Left cardiac atrium (tissue), 4 donors: ENCODE data around the gene NCK2. TPM values are rescaled to one million over a fixed set of nuclear protein-coding genes. Genes with fewer than 3 reads are reported as not detected.
"Not testable (repeated sequence)": the region's sequence is repeated elsewhere in the genome, so short reads cannot be mapped to it uniquely, and the experiment has no call there.

Source experiments
- ATAC-seq, 2 donors: fragments of 200-7000 bp; cut with Tn5 transposase; one replicate each; pipeline ENCODE4 v1.9.1; 2020; ENCODE audit warnings: mild to moderate bottlenecking in 2 of 2, moderate library complexity in 2 of 2
- DNase-seq: peaks from one replicate; pipeline ENCODE4 v3.0.0-alpha.2; 2020
- intact Hi-C, 2 donors: fragments of 100-400 bp; cut with DNase I; formaldehyde crosslinking; loops; one replicate each; pipeline versions ENCODE4 v1.14.1 to v1.15.1; 2022 to 2023
- total RNA-seq, 2 donors: library from RNA; stranded (reverse); fragmentation: NEBNext Ultra II Directional; extraction: Animal tissue kit (Norgen Biotek cat#: 25700); gene quantifications; one replicate each; pipeline ENCODE4 v1.2.1, GENCODE V29; 2021
- donor health status: DM: no; HTN: yes; CAD: no.
- donor health status: DM: no; HTN: yes; CAD: no; lungs with severe emphysema.
- donor health status: DM: yes; HTN: yes; CAD: no.
- donor health status: Dilated cardiomyopathy.

NCK2 gene
- total RNA-seq, 2 donors from 2014 or later: 30.7 to 36.5 TPM

DNA sequence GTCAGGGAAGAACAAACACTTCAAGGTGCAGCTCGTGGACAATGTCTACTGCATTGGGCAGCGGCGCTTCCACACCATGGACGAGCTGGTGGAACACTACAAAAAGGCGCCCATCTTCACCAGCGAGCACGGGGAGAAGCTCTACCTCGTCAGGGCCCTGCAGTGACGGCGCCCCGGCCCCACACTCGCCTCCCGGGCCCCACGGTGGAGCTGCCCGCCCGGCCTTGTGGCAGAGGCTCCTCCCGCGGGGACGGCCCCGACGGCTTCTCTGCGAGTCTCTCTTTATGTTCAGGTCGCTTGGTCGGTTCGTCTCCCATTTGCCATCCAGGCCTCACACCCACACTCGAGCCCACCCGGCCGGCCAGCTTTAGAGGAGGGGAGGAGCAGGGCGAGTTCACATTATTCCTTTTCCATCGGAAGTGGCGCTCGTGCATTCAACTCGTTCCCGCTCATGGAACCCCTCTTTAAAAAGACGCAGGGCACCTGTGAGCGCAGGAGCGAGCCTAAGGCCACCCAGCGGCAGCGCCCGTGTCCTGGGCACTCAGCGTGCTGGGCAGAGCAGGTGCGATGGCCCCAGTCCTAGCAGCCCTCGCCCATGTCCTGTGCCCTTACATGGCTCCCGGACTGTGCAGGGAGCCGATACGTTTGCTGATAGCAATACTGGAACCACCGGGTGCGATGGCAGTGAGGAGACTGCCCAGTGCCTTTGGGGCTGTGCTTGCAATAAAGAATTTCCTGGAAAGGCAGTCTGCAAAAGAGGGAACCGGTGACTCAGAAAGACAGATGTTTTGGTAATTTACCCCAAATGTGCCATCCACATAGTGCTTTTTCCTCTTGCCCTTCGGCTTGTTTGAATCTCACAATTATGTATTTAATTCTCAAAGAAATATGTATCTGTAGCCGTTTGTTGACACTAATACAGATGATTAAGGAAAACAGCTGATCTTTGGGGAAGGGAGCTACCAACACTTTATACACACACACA lies 148.6 kb downstream of the NCK2 start:
- DNase-seq (no peak), ATAC-seq (no peak)
- intact Hi-C loops: no loop called here

DNA sequence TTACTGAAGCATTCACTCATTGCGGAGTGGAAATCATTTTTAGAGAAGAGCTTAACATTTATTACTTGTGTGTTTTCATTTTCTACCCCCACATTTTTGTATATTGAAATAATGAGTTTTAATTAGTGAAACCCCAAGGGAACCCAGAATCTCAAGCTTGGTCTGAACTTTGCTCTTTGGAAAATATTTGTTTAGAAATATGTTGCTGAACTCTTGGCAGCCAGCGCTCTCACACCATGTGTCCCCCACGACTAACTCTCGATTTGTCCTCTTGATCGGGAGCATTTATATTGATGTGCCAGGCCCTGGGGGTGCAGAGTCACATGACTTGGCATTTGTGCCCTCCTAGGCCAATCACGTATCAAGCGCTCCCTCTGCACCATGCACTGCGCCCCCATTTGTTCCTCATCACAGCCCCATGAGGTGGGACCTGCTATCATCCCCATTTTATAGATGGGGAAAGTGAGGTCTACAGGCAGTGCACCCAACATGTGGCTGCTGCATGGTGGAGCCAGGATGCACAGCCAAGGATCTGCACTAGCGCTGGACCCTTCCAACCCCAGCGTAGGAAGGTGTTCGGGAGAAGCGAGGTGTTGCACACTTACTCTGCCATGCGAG lies 149.7 kb downstream of the NCK2 start:
- ATAC-seq: no peak
- intact Hi-C loops: no loop called here
- DNase-seq: no peak

DNA sequence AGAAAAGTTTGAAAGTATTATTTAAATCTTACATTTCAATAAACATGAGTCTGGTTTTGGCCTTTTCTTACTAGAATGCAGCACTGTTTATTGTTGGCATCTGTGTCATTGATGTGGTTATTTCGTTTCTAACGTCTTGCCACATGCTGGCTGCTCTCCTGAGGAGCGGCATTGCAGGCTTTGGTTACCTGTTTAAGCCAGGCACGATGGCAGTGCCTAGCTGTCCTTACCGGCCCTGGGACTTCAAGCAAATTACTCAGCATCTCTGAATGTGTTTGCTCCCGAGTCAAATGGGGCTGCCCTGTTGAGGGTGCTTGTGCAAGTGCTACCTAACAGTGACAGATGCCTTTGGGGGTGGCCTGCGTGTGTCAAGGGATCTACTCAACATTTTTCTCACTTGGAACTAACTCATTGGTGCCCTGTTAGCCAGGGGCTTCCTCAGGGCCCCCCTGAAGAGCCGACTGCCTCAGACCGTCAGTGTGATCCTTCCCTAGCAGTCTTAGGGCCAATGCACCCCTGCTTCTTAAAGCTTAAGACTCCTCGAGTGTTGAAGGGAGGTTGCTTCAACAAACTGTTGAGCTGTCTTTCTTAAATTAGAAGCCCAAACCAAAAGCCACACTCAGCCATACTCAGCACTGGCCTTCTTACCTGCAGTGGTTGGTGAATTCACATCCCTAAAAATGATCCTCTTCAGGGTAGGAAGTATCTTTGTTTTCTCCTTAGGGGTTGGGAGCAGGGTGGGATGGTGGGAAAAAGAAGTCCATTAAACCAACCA lies 151.5 kb downstream of the NCK2 start:
- DNase-seq: no peak
- no peak for ATAC-seq
- intact Hi-C loops: no loop called here

DNA sequence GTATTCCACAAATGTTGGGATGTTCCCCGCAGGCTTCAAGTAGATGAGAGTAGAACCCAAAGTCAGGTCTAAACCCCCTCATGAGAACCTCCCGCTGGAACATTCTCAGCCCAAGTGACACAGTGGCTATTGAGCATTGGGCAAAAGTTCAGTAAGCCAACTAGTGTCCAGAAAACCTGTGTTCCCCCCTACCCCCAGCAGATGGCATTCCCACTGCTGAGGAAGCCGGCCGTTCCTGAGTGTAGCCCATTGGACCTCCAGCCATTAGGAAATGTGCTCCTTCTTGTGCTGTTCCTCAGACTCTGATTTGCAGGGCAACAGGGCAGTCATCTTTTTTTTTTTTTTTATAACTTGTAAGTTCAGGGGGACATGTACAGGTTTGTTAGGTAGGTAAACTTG lies 152.1 kb downstream of the NCK2 start:
- DNase-seq (no peak), ATAC-seq (no peak)
- intact Hi-C loops: no loop called here

DNA sequence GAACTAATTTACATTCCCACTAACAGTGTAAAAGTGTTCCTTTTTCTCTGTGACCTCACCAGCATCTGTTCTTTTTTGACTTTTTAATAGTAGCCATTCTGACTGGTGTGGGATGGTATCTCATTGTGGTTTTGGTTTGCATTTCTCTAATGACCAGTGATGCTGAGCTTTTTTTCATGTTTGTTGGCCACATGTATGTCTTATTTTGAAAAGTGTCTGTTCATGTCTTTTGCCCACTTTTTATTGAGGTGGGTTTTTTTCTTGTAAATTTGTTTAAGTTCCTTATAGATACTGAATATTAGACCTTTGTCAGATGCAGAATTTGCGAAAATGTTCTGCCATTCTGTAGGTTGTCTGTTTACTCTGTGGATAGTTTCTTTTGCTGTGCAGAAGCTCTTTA lies 153.0 kb downstream of the NCK2 start:
- ATAC-seq, DNase-seq, intact Hi-C loops: not testable (repeated sequence)

DNA sequence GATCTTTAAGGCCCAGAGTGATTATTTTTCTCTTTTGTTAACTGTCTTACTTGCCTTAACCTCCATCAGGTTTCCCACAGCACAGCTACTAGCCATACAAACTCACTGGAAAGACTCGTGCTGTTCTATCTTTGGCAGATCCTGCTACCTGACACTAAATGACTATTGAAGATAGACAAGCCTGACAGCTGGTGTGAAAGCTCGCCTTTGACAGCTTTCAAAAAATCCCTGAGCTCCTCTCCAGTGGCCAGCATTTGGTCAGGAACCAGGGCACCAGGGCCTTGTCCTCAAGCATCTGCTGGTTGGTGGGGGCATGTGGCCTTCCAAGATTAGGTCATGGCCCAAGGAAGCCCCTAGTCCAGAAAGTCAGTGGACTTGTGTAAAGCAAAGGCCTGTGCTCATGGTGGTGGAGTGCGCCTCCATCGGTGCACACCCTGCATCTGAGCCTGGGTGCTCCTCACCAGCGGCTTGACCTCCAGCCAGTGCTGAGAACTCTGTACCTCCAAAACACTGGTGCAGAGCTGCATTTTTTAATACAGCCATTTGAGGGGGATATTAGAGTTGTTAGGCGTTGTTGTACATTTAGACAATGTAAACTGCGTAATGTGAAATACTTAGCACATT lies 158.5 kb downstream of the NCK2 start:
- no peak for DNase-seq
- intact Hi-C loops: no loop called here
- peak in 1 of 2 donors; percentile 57 for ATAC-seq

DNA sequence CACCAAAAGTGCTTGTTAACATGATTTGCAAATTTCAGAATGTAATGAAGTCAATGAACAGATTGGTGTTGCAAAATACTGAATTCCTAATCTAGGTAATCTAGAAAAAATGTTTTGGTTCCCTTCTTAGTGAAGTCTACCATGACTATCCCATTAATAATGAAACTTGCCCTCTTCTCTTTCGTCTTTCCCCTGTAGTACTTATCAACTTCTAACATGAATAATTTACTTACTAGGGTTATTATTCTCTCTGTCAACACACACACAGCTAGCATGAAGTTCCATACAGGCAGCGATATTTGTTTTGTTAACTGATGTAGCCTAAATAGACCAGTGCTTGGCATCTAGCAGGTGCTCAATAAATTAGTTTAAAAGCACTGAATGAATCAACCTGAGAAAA lies 160.2 kb downstream of the NCK2 start:
- DNase-seq: no peak
- intact Hi-C loops: no loop called here
- no peak for ATAC-seq

DNA sequence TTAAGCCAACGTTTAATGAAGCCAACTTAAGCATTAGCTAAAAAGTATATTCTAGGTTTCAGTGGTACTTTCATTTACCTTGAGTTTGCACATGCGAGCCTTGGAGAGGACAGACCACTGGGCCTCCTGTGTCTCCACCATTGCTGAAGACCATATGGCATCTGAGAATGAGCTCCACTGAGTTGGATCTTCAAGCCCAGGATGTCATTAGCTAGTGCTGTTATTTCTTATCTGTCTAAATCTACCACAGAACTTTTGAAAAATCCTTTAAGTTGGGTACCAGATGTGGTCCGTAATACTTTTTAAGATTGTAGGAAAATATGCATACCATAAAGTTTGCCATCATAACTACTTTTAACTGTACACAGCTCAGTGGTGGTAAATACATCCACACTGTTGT lies 161.8 kb downstream of the NCK2 start:
- intact Hi-C loops: no loop called here
- DNase-seq (no peak), ATAC-seq (no peak)

DNA sequence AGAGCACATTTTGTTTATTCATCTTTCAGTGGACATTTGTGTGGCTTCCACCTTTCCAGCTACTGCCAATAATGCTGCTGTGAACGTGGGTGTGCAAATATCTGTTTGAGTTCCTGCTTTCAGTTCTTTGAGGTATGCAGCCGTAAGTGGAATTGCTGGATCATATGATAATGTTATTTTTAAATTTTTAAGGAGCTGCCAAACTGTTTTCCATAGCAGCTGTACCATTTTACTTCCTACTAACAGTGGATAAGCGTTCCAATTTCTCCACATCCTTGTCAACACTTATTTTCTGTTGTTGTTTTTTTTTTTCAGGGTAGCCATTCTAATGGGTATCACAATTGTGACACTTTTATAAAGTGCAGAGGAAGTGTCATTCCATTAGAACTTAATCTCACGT lies 162.5 kb downstream of the NCK2 start:
- ATAC-seq (peak in 1 of 2 donors; percentile 50), DNase-seq (no peak)
- intact Hi-C loops: no loop called here

DNA sequence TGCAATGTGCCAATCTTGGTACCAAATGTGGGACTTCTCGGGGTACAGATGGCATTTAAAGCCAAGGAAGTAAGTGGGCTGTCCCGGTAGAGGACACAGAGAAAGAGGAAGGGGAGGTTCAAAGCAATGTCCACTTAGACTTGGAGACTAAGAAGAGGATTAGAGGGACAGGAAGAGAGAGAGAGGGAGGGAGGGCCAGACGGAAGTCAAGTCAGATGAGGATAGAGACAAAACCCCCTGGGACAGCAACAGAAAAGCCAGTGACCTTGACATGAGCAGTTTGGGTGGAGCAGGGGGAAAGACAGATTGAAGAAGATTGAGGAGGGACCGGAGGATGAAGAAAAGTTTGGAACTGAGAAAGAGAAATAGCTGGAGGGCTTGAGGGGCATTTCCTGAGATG lies 164.5 kb downstream of the NCK2 start:
- ATAC-seq: peak; percentile 19 to 35
- intact Hi-C loops: no loop called here
- no peak for DNase-seq

DNA sequence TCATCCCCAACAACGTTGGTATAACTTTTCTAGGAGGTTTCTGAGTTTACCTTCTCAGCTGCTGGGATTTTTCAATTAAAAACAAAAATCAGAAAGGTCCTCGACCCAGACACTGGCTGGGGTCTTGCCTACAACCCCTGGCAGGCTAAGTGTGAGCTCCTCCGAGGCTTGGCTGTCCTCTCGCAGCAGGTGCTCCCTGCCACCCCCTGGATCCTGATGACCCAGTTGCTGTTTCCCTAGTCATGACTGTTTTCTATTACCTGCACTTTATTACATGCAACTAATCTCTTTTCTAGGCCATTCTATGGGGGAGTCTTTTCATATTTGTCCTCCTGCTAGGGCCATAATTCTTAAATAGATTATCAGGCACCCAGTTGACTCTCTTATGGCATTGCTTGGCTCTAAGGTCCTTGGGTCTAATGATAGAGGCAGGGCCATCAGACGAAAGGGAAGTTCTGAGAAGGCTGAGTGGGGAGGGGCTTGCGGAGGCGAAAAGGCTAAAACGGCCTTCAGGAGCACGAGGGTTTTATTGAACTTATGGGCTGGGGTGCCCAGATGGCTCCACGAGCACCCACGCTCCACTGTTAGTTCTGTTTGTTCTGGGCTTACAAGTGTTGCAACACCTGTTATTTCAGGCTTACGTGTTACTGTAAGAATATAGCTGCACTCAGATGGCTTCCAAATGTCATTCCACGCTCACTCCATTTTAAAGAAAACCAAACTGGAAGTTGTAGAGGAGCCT lies 166.0 kb downstream of the NCK2 start:
- no peak for ATAC-seq
- DNase-seq: no peak
- intact Hi-C loops: no loop called here

DNA sequence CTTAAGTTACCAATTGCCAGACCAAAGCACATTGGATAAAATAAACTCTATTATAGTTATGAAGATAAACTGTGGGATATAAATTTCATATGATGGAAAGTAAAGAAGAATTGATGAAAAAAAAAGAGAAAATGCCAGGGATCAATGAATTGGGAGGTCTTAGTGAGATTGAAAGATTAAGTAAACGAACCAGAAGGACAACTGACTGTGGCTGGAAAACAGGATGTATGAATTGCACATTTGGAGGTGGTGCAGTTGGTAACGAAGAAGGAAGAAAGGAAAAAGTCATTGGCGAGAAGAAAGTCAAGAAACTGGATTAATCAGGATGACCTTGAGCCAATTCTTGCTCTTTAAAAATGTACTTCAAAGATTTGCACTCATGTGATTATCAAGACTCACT lies 166.7 kb downstream of the NCK2 start:
- ATAC-seq (no peak), DNase-seq (no peak)
- intact Hi-C loops: no loop called here

DNA sequence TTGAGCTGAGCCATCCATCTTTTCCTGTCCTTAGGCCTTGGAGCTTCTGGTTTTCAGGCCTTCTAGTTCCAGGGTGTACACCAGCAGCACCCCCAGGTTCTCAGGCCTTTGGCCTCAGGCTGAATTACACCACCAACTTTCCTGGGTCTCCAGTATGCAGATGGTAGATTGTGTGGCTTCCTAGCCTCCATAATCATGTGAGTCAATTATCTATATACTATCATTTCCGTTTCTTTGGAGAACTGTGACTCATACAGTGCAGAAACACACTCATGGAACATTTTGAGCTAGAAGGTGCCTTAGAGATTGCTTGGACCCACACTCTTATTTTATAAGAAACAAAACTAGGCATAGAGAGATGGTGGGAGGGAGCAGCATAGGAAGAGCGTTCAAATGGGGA lies 167.4 kb downstream of the NCK2 start:
- no peak for ATAC-seq
- no peak for DNase-seq
- intact Hi-C loops: no loop called here

DNA sequence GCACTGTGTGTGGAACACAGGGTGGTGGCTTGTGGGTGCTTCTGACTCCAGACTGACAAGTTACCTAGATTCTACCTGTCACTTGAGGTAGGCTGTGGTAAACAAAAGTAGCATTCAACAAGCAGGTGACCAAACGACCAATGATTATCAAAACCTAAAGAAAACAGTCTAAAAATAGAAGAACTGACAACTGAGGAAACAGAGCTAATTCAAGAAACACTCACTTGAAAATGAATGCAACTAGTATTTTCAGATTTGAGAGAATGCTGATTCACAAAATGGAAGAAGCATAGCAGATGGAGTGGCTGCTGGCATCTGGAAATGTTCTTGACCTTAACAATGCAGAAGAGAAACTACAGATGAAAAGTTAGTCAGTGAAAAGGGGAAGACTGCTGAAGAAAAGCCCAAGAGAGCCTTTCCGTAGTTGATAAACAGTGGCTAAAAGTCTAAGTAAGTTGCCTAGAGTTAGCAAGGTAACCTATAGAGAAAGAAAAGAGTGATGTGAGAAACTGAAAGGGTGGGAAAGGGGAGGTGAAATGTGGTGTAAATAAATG lies 170.4 kb downstream of the NCK2 start:
- ATAC-seq (no peak), DNase-seq (no peak)
- intact Hi-C loops: no loop called here

DNA sequence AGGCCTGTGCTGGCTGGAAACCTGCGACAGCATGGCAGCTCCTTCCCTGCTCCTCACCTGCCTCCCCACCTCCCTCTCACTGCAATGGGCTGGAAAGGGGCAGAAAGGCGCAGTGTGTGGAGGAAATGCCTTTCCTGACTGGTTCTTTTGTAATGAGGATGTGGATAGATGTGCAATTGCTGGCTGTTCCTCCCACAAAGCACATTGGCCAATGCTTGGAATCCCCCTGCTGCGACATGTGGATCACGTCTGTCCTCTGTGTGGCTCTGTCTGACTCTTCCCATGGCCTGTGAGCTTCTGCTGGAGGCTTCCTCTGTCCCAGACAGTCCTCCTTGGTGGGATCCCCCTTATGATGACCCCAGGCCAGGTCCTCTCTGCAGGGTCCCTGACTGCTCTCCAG lies 172.5 kb downstream of the NCK2 start:
- ATAC-seq: no peak
- intact Hi-C loops: no loop called here
- DNase-seq: no peak

DNA sequence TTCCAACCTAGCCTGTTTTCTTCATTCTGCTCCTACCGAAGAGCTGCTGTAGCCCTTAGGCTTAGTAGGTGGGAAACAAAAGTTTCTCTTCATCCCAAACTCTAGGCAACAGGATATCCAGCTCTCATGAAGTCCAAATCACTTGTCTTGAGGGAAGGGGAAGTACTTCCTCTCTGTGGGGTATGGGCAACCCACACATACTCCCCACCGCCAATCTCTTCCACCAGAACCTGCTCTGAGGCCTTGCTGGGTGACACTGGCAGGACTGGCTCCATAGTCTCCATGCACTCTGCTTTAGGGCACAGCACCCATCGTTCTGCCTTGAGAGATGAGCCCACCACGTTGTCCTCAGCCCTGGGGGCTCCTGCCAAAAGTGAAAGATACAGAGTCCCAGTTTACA lies 173.0 kb downstream of the NCK2 start:
- intact Hi-C loops: no loop called here
- ATAC-seq: no peak

DNA sequence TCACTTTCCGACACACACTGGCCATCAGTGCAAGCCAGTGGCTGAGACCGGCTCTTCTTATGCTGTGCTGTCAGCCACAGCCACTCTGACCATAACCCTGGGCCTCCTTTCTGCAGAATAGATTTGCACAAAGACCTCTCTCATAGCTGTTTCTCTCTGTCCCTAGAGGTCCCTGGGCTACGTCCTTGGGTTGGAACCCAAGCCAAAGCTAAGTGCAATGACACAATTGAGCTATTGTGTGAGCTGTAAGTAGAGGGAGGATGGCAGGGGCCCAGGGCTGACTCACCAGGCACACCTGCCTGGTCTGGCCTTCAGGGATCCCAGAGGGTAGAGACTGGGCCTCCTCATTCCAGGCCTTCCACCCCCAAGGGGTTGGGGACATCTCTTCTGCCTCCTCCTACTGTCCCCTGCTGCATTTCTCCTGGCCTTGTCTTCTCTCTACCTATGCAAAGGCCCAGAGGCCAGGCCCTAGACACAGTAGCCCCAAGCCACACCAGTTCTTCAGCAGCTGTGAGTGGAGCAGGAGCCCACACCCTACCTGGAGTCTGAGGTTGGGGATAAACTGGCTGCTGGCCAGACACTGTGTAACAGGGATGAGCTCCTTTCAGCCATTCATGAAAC lies 174.6 kb downstream of the NCK2 start:
- DNase-seq (peak; percentile 64), ATAC-seq (peak; percentile 68 to 89)
- intact Hi-C loops: no loop called here

More for the DNA sequence above, 173.0 kb downstream of the NCK2 start:
- no peak for DNase-seq

DNA sequence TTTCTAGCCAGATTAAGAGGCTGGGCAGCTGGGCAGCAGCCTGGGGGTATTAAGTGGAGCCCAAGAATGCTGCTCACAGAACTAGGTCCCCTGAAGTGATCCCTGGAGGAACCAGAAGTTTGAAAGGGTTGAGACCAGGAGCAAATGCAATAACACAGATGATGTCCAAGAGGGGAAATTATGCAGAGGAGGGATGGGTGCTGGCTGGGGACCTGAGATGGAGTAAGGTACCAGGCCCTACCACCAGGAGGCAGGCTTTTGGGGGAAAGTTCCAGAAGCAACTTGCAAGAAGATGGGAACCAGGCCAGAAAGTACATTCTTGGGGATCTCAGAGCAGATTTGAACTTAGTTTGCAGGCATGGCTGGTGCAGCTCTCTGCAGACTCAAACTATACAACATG lies 175.1 kb downstream of the NCK2 start:
- DNase-seq (no peak), ATAC-seq (no peak)
- intact Hi-C loops: no loop called here
